HG03280 (cell line): ENCODE measurements around the gene IFITM5.

Experiments used
- ATAC-seq: cut with Tn5 transposase; IDR thresholded peaks from one replicate; pipeline ENCODE4 v1.9.1; 2021; ENCODE audit warnings: mild to moderate bottlenecking, moderate library complexity; ENCODE audit not compliant: unreplicated experiment

Gene IFITM5

GRCh38 chr11:285021-285893 lies 14.1 kb downstream of the IFITM5 start:
- ATAC-seq: no peak

GRCh38 chr11:284105-285020 lies 15.0 kb downstream of the IFITM5 start:
- no peak for ATAC-seq

- ATAC-seq: no peak
These were observed 15.8 kb downstream of the IFITM5 start for GRCh38 chr11:283405-284104.

- ATAC-seq: no peak
These were observed 16.5 kb downstream of the IFITM5 start for GRCh38 chr11:282630-283360.

- no peak for ATAC-seq
These were observed 17.2 kb downstream of the IFITM5 start for GRCh38 chr11:282171-282570.

- ATAC-seq: no peak
These were observed 17.7 kb downstream of the IFITM5 start for GRCh38 chr11:281486-282161.

- no peak for ATAC-seq
These were observed 18.4 kb downstream of the IFITM5 start for GRCh38 chr11:280706-281485.

- ATAC-seq: no peak
These were observed 19.2 kb downstream of the IFITM5 start for GRCh38 chr11:279966-280705.

- no peak for ATAC-seq
These were observed 20.0 kb downstream of the IFITM5 start for GRCh38 chr11:279040-279965.

GRCh38 chr11:278001-278951 lies 21.1 kb downstream of the IFITM5 start, which contains the start of gene NLRP6:
NLRP6 (plus strand) TSS chr11:278407; CDS start chr11:278570, 163 bp downstream.
- ATAC-seq: no peak

- no peak for ATAC-seq
These were observed 23.1 kb downstream of the IFITM5 start for GRCh38 chr11:276219-276618.

- ATAC-seq: no peak
These were observed 26.5 kb downstream of the IFITM5 start for GRCh38 chr11:272931-273198.

GRCh38 chr11:272195-272930 lies 27.0 kb downstream of the IFITM5 start:
- no peak for ATAC-seq

GRCh38 chr11:271319-271715 lies 28.0 kb downstream of the IFITM5 start:
- ATAC-seq: no peak

- ATAC-seq: no peak
These were observed 28.6 kb downstream of the IFITM5 start for GRCh38 chr11:270451-271318.
